ENCODE measurements around the gene NOX1. TPM values are rescaled to one million over a fixed set of nuclear protein-coding genes. Genes with fewer than 3 reads are reported as not detected.

NOX1 gene
- total and polyA plus RNA-seq, 2 experiments from 2014 or later = 3.1 to 6.7 TPM

GRCh38 chrX:100831219-100831946, 42.8 kb downstream of the NOX1 start:
- Histone ChIP-seq H3K27me3 (no peaks in the 10 kb centered on the region), H3K36me3 (peaks cover 25% of the 10 kb centered on the region), H3K4me3 (no peak overlapping the region), H3K4me1 (ENCODE audit: low read depth) (no peaks in the 10 kb centered on the region), H3K9me3 (ENCODE audit: low read depth) (no peaks in the 10 kb centered on the region), H3K27ac (no peak overlapping the region)
- no peak for DNase-seq (ENCODE audit: low read depth in 1 of 2, low spot score in 1 of 2)
- TF ChIP-seq CTCF (IDR thresholded peaks at IDR 0.05; ENCODE audit: low read depth, low read length) = no peak

GRCh38 chrX:100830547-100830946, 43.6 kb downstream of the NOX1 start:
- Histone ChIP-seq H3K9me3 (ENCODE audit: low read depth) (no peaks in the 10 kb centered on the region), H3K27me3 (no peaks in the 10 kb centered on the region), H3K4me1 (ENCODE audit: low read depth) (no peaks in the 10 kb centered on the region), H3K27ac (no peak overlapping the region), H3K4me3 (no peak overlapping the region), H3K36me3 (peaks cover 25% of the 10 kb centered on the region)
- TF ChIP-seq CTCF (IDR thresholded peaks at IDR 0.05; ENCODE audit: low read depth, low read length) = no peak
- no peak for DNase-seq (ENCODE audit: low read depth in 1 of 2, low spot score in 1 of 2)

- no peak for TF ChIP-seq CTCF (IDR thresholded peaks at IDR 0.05; ENCODE audit: low read depth, low read length)
- Histone ChIP-seq H3K4me3 (no peak overlapping the region), H3K27me3 (no peaks in the 10 kb centered on the region), H3K36me3 (peaks cover 25% of the 10 kb centered on the region), H3K9me3 (ENCODE audit: low read depth) (no peaks in the 10 kb centered on the region), H3K4me1 (ENCODE audit: low read depth) (no peaks in the 10 kb centered on the region), H3K27ac (no peak overlapping the region)
- no peak for DNase-seq (ENCODE audit: low read depth in 1 of 2, low spot score in 1 of 2)
Measured at GRCh38 chrX:100830143-100830542, 44.0 kb downstream of the NOX1 start.

- Histone ChIP-seq H3K9me3 (ENCODE audit: low read depth) (no peaks in the 10 kb centered on the region), H3K36me3 (peaks cover 25% of the 10 kb centered on the region), H3K27me3 (no peaks in the 10 kb centered on the region)
Measured at GRCh38 chrX:100829730-100830129, 44.4 kb downstream of the NOX1 start.

GRCh38 chrX:100819837-100820666, 54.1 kb downstream of the NOX1 start, which contains the start of gene CSTF2:
CSTF2 (plus strand) TSS chrX:100820391; CDS start chrX:100820417, 26 bp downstream.
- TF ChIP-seq CTCF (IDR thresholded peaks at IDR 0.05; ENCODE audit: low read depth, low read length) = peak; percentile 2
- Histone ChIP-seq H3K36me3 (peaks cover 8% of the 10 kb centered on the region), H3K27me3 (no peaks in the 10 kb centered on the region), H3K4me3 (peak within 1 kb of the TSS; percentile 48), H3K9me3 (ENCODE audit: low read depth) (no peaks in the 10 kb centered on the region), H3K27ac (peak within 1 kb of the TSS; percentile 15), H3K4me1 (ENCODE audit: low read depth) (no peaks in the 10 kb centered on the region)
- peak; percentile 86 to 87 for DNase-seq (ENCODE audit: low read depth in 1 of 2, low spot score in 1 of 2)

More at GRCh38 chrX:100829730-100830129, 44.4 kb downstream of the NOX1 start:
- Histone ChIP-seq H3K4me3 (no peak overlapping the region), H3K27ac (no peak overlapping the region), H3K4me1 (ENCODE audit: low read depth) (no peaks in the 10 kb centered on the region)
- DNase-seq (ENCODE audit: low read depth in 1 of 2, low spot score in 1 of 2) = peak in 1 of 2 donors; percentile 39
- no peak for TF ChIP-seq CTCF (IDR thresholded peaks at IDR 0.05; ENCODE audit: low read depth, low read length)

Data from cardiac muscle cell (in vitro differentiated cells and primary cell).